Activated CD8-positive, alpha-beta memory T cell treated with anti-CD3 and anti-CD28 coated beads for 24 hours (primary cell): ENCODE results near the gene TRUB2.
"Not testable (repeated sequence)": the region's sequence is repeated elsewhere in the genome, so short reads cannot be mapped to it uniquely, and the experiment has no call there.

Experiments
- DNase-seq: peaks from one replicate; pipeline ENCODE4 v3.0.0-alpha.2; 2020

The TRUB2 gene

DNA sequence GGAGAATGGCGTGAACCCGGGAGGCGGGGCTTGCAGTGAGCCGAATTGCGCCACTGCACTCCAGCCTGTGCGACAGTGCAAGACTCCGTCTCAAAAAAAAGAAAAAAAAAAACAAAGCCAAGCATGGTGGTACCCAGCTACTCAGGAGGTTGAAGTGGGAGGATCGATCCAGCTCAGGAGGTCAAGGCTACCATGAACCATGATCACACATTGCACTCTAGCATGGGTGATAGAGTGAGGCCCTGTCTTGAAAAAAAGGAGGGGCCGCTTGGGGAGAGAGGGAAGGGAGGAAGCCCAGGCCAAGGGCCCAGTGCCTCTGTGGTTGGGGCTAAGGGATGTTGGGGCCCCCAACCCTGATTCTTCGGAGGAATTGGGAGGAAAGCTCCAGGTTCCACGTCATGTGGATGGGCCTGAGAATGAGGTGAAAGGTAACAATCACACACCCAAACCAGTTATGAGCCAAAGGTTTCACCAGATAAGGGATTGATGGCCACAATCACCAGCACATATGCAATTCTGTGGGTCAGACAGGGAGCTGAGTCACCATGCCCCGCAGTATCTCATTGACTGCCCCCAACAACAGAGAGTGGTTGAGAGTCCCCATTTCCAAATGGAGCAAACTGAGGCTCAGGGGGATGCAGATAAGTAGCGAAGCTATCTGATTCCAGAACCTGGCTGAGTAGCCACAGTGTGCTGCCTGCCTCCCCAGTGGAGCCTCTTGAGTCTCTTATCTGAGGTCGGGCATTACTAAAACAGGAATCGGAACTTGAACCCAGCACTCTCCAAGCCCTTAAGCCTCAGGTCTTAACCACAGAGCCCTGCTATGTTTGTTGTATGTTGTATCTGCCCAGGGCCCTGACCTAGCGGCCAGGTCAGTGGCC lies 25.7 kb downstream of the TRUB2 start:
- DNase-seq = no peak

DNA sequence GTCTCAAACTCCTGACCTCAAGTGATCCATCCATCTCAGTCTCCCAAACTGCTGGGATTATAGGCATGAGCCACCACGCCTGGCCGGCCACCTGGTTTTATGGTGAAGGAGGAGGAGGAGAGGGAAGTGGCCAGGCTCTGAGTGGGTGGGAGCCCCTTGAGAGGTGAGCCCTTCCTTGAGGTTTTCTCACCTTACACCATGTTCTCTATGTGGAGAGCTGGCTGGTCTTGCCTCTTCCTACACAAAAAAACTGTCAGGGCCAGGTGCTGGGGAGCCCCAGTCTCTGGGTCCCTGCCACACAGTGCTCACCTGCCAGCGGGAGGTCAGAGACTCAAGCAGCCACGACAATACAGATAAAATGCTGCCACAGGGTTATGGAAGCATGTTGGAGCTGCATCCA lies 28.1 kb downstream of the TRUB2 start:
- DNase-seq = no peak

DNA sequence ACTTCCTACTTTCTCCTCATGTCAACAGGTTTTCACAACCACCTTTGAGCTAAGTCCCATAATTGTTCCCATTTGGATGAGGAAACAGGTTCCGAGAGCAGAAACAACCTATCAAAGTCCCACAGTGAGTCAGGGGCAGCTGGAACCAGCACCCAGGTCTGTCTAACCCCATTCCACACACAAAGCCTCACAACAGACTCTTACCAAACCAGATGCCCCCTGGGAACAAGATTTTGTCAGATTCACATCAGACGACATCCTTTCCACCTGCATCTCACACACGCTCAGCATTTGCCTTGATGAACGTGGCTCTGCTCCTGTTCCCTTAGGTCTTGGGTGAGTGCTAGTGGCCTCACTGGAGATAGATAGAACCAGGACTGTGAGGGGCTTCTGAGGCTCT lies 29.2 kb downstream of the TRUB2 start:
- DNase-seq = no peak

DNA sequence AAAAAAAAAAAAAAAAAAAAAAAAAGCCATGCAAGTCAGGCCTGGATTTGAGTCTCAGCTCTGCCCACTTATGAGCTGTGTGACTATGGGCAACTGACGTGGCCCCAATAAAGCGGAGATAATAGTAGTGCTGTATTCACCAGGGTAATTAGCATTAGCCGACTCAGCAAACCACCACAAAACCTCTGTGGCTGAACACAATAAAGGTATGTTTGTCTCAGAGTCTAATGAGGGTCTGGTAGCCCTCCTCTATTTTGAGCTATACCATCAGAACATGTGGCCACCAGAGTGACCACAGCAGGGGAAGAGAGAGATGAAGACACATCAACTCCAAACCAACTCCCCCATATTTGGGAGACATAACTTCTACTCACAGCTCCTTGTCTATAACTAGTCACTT lies 30.2 kb downstream of the TRUB2 start:
- DNase-seq = no peak

DNA sequence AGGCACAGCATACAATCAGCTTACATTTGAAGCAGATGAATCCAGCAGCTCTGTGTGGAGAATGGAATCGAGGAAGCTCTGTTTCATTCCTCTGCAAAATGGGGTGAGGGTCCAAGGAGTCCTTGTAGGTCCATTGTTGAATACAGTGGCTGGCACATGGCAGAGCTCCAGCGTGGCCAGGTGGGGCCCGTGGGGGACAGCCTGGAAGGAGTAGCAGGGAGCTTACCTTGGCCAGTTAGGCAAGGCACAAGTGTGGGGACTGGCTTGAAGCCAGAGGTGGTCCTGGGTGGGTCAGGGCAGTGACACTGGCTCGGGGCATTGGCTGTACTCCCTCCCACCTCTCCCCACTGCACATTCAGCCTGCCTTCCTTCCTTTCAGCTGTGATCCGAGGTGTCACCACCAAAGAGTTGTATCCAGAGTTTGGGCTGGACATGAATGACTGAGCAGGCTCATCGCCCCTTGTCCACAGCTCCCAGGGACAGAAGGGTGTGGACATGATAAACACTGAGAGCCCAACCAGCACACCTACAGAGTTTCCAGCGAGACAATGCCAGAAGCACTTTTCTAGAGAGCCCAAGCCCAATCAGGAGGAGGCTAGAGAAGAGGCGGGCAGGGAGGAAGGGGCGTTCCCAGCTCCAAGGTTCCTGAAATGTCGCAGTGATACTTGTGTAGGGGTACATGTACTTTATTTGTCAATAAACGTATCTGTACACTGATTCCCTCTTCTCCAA lies 33.8 kb downstream of the TRUB2 start:
- no peak for DNase-seq

DNA sequence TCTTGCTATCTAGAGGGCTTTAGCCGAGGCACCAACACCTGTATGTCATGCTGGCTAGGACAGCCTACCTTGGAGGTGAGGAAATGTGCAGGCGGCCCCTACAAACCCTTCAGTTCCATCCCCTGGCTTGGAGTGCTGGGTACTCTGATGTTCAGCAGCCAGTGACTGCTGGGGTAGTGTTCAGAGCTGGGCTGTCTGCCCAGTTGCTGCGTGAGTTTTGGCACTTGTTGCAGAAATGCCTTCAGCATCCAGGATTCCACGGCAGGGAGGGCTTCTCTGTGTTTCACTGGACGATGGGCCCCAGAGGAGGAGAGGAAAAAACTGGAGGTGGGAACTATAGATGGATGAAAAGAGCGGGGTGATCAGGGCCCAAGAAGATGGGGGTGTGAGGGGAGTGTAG lies 35.8 kb downstream of the TRUB2 start:
- no peak for DNase-seq

DNA sequence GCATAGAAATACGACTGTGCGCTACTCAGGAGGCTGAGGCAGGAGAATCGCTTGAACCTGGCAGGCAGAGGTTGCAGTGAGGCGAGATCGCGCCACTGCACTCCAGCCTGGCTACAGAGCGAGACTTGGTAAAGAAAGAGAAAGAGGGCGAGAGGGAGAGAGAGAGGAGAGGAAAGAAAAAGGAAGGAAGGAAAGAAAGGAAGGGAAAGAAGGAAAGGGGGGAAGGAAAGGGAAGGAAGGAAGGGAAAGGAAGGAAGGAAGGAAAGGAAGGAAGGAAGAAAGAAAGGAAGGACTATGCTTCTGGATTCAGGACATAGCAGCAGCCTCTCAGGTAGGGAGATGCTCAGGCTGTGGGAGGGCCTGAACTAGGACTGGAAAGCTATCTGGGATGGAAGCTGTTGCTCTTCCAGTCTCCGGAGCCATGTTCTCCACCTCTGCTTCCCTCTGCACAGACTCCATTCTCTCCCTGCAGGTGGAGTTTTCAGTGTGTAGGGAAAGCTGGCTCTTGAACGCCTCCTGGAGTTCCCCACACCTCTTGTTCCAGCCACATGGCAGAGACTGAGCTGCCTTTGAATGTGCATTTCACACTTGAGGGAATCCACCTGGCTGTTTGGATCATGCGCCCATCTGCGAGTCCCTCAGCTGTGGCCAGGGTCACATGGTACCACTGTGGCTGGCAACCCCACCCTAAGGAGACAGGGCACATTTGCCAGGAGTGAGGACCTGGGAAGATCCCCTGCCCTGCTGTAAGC lies 37.0 kb downstream of the TRUB2 start:
- no peak for DNase-seq

DNA sequence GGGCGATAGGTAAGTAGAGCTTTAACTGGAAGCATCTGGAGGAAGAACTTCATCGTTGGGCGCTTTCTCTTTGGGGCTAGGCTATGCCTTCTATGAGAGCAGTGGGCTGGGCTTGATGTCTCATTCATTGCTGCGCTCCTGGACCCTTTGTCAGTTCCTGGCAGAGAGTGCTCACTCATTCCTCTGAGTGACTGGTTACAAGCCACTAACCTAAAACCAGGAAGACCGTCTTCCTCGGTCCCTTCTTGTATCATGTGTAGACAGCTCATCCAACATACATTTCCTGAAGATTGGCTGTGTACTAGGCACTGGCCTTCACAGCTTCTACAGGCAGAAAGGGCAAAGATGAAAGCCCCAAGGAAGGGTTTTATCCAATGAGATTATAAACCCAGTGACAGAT lies 39.7 kb downstream of the TRUB2 start:
- no peak for DNase-seq

DNA sequence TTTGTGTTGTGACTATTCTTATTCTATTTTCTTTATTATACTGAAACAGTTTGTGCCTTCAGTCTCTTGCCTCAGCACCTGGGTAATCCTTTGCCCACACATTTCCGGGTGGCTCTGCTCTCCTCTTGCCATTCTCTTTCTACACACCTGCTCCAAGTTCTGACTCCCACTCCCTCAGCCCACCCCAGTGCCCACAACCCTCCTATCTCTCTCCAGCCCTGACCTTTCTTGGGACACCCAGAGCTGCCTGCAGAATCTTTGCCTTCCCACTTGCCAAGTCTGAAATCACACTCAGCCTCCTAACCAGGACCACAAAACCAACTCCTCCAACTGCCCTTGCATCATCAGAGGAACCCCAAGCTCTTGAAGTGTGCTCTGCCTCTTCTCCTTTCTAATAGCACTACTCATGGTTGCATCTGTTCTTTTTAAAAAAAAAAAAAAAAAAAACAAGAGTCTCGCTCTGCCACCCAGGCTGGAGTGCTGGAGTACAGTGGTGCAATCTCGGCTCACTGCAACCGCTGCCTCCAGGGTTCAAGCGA lies 42.1 kb downstream of the TRUB2 start:
- DNase-seq = no peak

DNA sequence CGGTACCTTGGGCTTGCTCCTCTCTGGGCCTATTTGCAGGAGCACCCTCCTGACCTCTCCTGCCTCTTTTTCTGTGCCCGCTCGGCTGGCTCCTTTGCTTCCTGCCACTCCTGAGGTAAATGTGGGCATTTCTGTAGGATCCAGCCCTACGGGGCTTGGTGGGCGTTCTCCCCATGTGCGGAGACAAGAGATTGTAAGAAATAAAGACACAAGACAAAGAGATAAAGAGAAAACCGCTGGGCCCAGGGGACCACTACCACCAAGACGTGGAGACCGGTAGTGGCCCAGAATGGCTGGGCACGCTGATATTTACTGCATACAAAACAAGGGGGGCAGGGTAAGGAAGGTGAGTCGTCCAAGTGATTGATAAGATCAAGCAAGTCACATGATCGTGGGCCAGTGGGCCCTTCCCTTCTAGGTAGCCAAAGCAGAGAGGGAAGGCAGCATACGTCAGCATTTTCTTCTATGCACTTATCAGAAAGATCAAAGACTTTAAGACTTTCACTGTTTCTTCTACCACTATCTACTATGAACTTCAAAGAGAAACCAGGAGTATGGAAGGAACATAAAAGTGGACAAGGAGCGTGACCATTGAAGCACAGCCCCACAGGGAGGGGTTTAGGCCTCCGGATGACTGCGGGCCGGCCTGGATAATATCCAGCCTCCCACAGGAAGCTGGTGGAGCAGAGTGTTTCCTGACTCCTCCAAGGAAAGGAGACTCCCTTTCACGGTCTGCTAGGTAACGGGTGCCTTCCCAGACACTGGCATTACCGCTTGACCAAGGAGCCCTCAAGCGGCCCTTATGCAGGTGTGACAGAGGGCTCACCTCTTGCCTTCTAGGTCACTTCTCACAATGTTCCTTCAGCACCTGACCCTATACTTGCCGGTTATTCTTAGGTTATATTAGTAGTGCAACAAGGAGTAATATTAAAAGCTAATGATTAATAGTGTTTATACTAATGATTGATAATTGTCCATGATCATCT lies 42.9 kb downstream of the TRUB2 start:
- not testable (repeated sequence) for DNase-seq

DNA sequence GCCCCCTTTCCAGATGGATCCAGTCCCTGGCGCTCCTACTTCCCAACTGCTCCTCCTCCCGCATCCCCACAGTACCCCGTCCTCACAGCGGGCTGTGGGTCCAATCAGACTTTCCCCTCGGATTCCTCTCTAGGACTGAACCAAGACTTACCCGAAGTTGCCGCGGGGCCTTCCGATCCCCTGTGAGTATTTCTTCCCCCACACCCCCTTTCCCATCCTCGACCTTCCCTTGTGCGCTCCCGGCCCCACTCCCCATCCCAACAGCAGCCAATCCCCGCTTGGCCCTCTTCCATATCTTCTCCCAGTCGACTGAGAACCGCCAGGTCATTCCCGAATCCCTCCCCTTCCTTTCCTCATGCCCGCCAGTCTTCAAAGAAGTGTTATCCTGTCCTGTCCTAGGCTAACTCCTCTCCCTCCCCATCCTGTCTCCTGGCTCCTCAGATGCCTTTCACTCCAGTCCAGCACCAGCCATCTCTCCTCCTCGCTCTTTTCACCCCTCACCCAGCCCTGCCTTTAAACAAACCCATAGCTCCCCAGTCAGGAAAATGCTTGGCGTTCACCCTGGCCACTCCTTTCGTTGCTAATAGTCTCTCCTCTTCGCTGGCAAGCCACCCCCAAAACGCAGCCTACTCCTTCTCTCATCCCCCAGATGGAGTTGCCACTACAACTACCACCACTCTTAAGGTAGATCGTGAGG lies 45.5 kb downstream of the TRUB2 start:
- DNase-seq = no peak

DNA sequence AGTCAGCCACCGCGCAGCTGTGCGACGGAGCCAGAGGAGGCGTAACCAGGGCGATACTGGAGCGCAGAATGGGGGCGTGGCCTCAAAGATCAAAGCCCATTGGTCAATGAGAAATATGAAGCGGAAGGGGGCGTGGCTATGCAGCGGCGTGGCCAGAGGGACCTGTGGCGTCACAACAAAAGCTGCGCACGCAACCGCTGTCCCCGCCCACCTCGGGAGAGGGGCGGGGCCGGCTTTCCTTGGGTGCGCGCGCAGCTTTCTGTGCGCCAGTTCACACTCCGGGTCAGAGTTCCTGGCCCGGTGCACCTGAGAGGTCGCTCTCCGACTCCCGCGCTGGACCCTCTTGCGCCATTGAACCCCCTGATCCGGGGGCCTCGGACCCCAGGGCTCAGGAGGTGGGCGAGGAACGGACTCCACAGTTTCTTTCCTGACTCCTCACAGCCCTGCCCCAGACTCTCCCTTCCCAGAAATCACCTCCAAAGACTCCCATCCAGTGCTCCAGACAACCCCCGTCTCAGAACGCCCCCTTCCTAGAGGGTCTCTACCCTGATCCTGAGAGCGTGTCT lies 46.2 kb downstream of the TRUB2 start, which contains the start of gene SWI5:
TSS of gene SWI5 (plus strand) at position 269 of the 566 bp plus-strand sequence.
- peak; percentile 99 for DNase-seq

DNA sequence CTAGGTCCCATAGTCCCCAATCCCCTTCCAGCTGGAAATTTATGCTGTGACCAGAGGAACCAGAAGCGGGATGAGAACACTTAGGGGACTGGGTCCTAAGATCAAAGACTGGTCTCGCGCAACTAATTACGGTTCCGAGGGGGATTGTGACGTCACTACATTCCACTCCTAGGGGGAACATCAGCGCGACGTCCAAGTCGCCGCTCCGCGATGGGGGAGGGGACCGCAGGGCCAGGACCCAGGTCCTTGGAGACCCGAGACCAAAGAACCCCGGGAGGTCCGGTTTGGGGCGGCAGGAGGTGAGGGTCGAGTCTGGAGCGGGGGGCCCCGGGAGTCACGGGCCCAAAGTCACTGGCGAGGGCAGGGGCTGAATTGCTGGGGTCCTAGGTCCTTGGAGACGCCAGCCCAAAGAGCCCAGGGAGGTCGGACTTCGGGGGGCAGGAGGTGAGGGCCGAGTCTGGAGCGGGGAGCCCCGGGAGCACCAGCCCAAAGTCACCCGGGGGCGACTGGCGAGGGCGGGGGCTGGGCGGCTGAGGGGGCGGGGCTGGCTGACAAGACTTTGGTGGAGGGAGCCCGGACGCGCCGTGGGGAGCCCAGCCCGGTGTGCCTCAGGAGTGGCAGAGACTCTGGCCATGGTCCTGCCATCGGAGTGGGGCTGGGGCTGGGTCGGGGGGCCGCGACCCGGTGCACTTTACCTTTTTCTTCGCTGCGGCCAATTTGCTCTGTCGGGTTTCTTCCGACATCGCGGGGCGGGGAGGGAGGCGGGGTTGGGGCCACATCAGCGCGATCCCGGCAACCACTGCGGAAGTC lies 46.8 kb downstream of the TRUB2 start, which contains the start of gene GOLGA2:
TSS of gene GOLGA2 (minus strand) at position 810 of the 810 bp plus-strand sequence. CDS start at position 779, 31 bp downstream.
- no peak for DNase-seq

DNA sequence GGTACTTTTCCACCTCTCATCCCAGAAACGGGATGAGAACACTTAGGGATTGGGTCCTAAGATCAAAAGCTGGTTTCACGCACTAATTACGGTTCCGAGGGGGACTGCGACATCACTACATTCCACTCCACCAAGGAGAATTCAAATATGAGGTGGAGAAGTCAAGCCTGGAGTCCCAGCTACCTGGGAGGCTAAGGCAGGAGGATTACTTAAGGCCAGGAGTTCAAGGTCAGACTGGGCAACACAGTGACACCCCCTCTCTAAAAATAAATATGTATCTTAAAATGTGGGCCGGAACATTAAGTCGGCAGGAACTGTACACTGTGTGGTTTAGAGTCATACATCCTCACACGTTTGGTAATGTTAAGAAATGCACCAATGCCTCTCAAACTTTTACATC lies 48.0 kb downstream of the TRUB2 start:
- DNase-seq = no peak

DNA sequence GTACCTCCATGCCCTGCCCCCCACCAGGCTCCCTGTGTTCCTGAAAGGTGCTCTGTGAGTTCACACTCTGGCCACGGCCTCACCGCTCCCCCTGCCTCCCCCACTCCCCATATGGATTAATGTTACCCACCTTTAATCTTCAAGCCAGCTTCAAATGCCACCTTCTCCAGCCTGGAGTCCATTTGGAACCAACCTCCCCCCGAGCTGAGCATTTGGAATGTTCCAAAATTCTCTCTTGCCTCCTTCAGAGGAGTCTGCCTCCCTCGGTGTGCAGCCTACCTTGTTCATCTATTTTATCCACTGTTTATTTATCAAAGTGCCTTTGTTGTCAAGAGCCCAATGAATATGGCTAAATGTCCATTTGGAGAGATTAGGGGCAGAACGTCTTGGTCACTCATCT lies 50.7 kb downstream of the TRUB2 start:
- DNase-seq = no peak

DNA sequence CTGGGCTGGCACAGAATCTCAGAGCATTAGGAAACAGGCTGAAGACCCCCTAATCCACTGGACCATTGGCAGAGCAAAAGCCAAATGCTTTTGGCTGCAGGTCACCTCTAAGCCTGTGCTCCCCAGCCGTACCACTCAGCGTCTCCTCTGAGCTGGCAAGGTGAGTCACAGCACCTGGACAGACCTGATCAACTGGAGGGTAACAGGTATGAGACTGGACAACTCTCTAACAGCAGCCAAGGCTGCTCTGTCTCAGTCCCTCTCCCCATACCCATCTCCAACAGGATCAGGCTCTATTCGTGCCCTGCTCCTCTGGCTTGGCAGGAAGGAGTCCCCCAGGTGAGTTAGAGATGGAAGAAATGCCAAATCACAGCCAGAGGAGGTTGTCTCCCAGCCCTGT lies 51.1 kb downstream of the TRUB2 start:
- no peak for DNase-seq

DNA sequence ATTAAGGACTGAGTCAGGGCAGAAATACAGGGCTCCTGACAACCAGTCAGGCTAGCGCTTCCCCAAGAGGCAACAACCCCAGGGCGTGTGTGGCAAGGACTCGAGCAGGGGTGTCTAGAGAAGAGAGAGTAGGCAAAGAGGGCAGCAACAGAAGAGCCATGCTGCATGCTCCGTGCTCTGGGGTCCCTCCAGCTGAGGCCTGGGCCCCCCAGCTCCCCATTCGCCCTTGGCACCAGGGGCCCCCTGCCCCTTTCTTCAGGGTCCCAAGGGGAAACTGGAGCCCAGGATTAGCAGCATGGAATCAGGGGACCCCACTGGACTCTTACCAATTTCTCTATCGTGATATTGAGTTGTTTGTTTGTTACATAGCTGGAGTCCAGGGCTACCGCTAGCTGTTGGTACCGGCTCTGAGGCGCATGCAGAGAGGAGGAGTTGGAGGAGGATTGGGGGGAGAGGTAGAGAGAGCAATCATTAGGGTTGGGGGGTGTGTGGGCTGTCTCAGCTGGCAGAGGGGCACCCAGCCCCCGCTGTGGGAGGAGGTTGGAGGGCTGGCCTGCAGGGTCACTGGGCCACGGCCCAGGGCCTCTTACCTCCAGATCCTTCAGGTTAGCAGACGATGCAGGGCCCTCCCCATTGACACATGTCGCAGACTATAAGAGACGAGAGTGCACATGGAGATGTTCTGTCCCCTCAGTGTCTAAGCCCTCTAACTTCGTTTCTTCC lies 55.2 kb downstream of the TRUB2 start:
- DNase-seq = no peak

DNA sequence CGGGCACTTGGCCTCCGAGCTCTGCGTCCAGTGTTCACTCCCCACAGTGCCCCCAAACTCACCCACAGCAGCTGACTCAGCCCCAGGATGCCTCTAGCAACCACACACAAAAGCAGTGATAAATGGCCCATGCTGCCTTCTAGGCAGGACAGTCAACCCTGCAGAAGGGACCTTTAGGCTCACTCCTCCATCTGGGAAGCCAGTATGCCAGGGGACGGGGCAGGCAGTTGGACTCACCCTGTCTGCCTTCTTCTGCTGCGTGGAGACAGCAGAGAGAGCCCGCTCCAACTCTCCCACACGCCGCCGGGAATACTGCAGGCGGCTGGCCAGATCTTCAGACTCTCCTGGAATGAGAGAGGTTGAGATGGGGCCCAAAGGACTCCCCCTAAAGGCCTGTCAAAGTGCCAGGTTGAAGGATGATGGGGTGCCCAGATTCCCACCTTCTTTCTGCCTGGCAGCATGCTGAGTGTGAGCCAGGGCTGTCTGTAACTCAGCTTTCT lies 56.8 kb downstream of the TRUB2 start:
- DNase-seq = no peak

DNA sequence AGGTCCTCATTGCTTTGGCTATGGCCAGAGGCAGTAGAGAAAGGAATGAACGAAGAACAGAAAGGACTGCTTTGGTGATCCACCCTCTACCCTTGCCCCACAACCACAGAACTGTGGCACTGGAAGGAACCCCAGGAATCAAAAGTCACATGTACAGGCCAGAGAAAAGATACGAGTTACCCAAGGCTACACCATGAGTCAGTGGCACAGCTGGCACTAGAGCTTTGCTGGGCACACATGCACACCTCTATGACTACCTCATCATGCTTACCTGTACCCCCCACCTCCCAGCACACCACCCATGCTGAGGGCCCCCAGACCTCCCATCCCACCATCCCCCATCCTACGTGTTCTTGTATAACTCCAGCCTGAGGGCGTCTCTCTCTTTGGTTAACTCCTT lies 59.6 kb downstream of the TRUB2 start:
- no peak for DNase-seq
